ENCODE results near the gene SEPTIN12. TPM values are rescaled to one million over a fixed set of nuclear protein-coding genes. Genes with fewer than 3 reads are reported as not detected.

Gene SEPTIN12
- polyA plus RNA-seq, 1 donor from 2014 or later, result 1.8 TPM

DNA sequence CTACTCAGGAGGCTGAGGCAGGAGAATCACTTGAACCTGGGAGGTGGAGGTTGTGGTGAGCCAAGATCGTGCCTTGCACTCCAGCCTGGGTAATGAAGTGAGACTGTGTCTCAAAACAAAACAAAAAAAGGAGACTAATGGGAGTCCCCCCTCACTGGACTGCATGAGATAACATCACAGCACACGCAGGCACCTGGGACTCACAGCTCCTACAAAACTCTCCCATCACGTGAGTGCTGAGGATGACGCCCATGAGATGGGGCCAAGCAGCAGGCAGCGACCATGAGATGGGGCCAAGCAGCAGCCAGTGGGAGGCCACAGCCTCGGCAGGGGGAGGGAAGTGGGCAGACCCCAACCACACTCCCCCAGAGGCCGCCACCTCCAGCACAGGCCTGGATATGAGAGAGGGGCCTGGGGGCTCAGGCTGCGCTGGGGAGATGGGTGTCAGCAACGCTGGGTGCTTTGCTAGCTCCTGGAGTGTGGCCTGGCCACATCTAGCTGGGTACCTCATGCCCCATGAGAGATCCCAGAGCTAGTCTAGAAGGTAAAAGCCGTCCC, 38.4 kb downstream of the SEPTIN12 start:
- no peak overlapping the region for H2AFZ ChIP-seq (ENCODE audit: low read depth, low read length)
- no peaks in the 10 kb centered on the region for H3K79me2 ChIP-seq (replicated peaks; ENCODE audit: insufficient read depth, low read length)
- no peaks in the 10 kb centered on the region for H3F3A ChIP-seq (ENCODE audit: insufficient read depth, low read length, poor library complexity, severe bottlenecking)
- H3K4me3 ChIP-seq (ENCODE audit: low read length), result no peak overlapping the region
- H3K9me2 ChIP-seq (ENCODE audit: insufficient read depth, low read length), result no peaks in the 10 kb centered on the region
- no peak for TF ChIP-seq TAF1 (IDR thresholded peaks at IDR 0.05; ENCODE audit: low read depth)
- TF ChIP-seq RAD21 (conservative IDR thresholded peaks at IDR 0.05), result no peak
- TF ChIP-seq POLR2AphosphoS5 (IDR thresholded peaks at IDR 0.05), result no peak
- TF ChIP-seq, protein P1, sequence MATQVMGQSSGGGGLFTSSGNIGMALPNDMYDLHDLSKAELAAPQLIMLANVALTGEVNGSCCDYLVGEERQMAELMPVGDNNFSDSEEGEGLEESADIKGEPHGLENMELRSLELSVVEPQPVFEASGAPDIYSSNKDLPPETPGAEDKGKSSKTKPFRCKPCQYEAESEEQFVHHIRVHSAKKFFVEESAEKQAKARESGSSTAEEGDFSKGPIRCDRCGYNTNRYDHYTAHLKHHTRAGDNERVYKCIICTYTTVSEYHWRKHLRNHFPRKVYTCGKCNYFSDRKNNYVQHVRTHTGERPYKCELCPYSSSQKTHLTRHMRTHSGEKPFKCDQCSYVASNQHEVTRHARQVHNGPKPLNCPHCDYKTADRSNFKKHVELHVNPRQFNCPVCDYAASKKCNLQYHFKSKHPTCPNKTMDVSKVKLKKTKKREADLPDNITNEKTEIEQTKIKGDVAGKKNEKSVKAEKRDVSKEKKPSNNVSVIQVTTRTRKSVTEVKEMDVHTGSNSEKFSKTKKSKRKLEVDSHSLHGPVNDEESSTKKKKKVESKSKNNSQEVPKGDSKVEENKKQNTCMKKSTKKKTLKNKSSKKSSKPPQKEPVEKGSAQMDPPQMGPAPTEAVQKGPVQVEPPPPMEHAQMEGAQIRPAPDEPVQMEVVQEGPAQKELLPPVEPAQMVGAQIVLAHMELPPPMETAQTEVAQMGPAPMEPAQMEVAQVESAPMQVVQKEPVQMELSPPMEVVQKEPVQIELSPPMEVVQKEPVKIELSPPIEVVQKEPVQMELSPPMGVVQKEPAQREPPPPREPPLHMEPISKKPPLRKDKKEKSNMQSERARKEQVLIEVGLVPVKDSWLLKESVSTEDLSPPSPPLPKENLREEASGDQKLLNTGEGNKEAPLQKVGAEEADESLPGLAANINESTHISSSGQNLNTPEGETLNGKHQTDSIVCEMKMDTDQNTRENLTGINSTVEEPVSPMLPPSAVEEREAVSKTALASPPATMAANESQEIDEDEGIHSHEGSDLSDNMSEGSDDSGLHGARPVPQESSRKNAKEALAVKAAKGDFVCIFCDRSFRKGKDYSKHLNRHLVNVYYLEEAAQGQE (IDR thresholded peaks at IDR 0.05; ENCODE audit: borderline replicate concordance), result no peak
- TF ChIP-seq MXI1 (conservative IDR thresholded peaks at IDR 0.05; ENCODE audit: poor library complexity, severe bottlenecking), result no peak
- TF ChIP-seq EP300 (conservative IDR thresholded peaks at IDR 0.05; ENCODE audit: poor library complexity, severe bottlenecking), result no peak
- TF ChIP-seq SMC3 (conservative IDR thresholded peaks at IDR 0.05; ENCODE audit: poor library complexity), result no peak
- TF ChIP-seq, protein P2, sequence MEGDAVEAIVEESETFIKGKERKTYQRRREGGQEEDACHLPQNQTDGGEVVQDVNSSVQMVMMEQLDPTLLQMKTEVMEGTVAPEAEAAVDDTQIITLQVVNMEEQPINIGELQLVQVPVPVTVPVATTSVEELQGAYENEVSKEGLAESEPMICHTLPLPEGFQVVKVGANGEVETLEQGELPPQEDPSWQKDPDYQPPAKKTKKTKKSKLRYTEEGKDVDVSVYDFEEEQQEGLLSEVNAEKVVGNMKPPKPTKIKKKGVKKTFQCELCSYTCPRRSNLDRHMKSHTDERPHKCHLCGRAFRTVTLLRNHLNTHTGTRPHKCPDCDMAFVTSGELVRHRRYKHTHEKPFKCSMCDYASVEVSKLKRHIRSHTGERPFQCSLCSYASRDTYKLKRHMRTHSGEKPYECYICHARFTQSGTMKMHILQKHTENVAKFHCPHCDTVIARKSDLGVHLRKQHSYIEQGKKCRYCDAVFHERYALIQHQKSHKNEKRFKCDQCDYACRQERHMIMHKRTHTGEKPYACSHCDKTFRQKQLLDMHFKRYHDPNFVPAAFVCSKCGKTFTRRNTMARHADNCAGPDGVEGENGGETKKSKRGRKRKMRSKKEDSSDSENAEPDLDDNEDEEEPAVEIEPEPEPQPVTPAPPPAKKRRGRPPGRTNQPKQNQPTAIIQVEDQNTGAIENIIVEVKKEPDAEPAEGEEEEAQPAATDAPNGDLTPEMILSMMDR (IDR thresholded peaks at IDR 0.05; ENCODE audit: poor library complexity, severe bottlenecking), result no peak
- no peak overlapping the region for H3K9ac ChIP-seq (ENCODE audit: low read length)
- H3K36me3 ChIP-seq (ENCODE audit: insufficient read depth, low read length), result no peaks in the 10 kb centered on the region
- no peak overlapping the region for H3K27ac ChIP-seq (ENCODE audit: low read length)
- no peaks in the 10 kb centered on the region for H3K27me3 ChIP-seq (ENCODE audit: insufficient read depth, low read depth, low read length)
- H4K20me1 ChIP-seq (ENCODE audit: insufficient read depth), result no peaks in the 10 kb centered on the region
- no peaks in the 10 kb centered on the region for H3K9me3 ChIP-seq (ENCODE audit: low read length)
- no peak overlapping the region for H3K4me2 ChIP-seq (ENCODE audit: low read length)

DNA sequence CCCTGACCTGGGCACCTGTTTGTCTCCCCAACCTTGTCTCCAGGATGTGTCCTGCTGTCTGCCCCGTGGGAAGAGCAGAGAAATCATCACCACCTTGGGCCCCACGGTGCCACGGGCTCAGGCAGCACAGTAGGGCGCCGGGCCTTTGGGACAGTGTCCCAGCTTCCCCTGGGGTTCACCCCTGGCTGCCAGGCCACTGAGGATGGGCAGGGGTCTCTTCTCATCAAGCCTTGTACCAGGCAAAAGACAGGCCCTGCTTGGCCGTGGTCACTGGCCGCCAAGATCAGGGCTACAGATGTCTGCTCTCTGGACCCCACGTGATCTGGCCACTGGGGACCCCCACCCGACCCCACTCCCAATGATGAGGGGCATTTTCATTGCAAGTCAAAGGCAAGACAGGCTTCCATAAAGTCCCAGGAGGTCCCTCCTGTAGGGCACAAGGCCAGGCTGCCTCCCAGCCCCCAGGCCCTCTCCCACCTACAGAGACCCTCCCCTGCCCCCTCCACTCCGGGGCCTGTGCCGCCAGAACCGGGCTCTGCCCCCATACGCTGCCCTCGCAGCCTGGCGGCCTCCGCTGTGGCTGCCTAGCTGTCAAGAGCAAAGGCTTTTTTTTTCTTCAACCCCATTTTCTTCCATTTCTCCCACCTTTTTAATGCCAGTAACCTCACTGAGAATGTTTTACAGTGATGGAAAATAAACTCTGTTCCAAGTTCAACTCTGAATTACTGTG, 39.3 kb downstream of the SEPTIN12 start:
- Histone ChIP-seq H3K27ac (ENCODE audit: low read length) (no peak overlapping the region), H3K9me3 (ENCODE audit: low read length) (no peaks in the 10 kb centered on the region), H3K36me3 (ENCODE audit: insufficient read depth, low read length) (no peaks in the 10 kb centered on the region), H4K20me1 (ENCODE audit: insufficient read depth) (no peaks in the 10 kb centered on the region), H3F3A (ENCODE audit: insufficient read depth, low read length, poor library complexity, severe bottlenecking) (no peaks in the 10 kb centered on the region), H3K4me2 (ENCODE audit: low read length) (no peak overlapping the region), H3K79me2 (replicated peaks; ENCODE audit: insufficient read depth, low read length) (no peaks in the 10 kb centered on the region), H3K9ac (ENCODE audit: low read length) (no peak overlapping the region), H3K4me3 (ENCODE audit: low read length) (no peak overlapping the region), H3K9me2 (ENCODE audit: insufficient read depth, low read length) (no peaks in the 10 kb centered on the region), H3K27me3 (ENCODE audit: insufficient read depth, low read depth, low read length) (no peaks in the 10 kb centered on the region), H2AFZ (ENCODE audit: low read depth, low read length) (no peak overlapping the region)
- no peak for TF ChIP-seq RAD21 (conservative IDR thresholded peaks at IDR 0.05)
- TF ChIP-seq MXI1 (conservative IDR thresholded peaks at IDR 0.05; ENCODE audit: poor library complexity, severe bottlenecking), result no peak

Measured in neural cell (in vitro differentiated cells).